Lower leg skin (tissue), 3 donors: Measurements from ENCODE around the gene NFIX.

Experiments
- POLR2A ChIP-seq, 2 donors: fragments of 450-650 bp; IDR thresholded peaks; one replicate each; pipeline ENCODE4 v1.6.1; 2016 to 2017; ENCODE audit warnings: antibody characterized with exemption in 2 of 2, mild to moderate bottlenecking in 1 of 2, moderate library complexity in 1 of 2
- TF ChIP-seq, protein P1 (sequence below), 3 donors: fragments of 450-650 bp; IDR thresholded peaks; one replicate each; pipeline ENCODE4 v1.5.1; 2016; ENCODE audit warnings: antibody characterized with exemption in 3 of 3, mild to moderate bottlenecking in 3 of 3, moderate library complexity in 2 of 3

DNA sequence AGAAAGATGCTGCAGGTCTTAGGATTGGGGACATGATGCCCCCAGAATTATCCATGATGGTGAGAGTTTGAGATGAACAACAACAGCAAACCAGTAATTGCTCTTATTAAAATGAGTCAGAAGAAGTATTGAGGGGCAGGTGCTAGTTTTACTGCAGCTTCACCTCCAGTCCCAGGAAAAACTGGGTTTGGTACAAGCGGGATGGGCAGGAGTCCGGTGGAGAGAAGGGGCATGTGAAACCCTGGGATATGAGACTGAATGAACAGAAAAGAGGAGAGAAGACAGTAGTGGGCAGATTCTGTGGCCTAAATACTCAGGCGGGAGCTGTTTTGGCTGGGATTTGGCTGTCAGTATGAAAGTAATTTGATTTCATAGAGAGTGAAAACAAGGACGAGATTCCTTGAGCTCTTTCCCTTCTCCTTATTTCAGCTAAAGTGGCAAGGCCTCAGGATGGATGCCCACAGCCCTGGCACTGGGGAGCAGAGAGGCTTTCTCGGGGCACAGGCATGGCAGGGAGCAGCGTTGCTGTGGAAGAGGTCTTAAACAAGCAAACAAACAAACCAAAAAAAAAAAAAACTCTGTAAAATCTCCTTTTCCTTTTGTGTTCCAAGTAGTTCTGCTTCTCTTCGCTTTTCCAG is 30.7 kb downstream of the NFIX start:
- TF ChIP-seq, protein P1, sequence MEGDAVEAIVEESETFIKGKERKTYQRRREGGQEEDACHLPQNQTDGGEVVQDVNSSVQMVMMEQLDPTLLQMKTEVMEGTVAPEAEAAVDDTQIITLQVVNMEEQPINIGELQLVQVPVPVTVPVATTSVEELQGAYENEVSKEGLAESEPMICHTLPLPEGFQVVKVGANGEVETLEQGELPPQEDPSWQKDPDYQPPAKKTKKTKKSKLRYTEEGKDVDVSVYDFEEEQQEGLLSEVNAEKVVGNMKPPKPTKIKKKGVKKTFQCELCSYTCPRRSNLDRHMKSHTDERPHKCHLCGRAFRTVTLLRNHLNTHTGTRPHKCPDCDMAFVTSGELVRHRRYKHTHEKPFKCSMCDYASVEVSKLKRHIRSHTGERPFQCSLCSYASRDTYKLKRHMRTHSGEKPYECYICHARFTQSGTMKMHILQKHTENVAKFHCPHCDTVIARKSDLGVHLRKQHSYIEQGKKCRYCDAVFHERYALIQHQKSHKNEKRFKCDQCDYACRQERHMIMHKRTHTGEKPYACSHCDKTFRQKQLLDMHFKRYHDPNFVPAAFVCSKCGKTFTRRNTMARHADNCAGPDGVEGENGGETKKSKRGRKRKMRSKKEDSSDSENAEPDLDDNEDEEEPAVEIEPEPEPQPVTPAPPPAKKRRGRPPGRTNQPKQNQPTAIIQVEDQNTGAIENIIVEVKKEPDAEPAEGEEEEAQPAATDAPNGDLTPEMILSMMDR (IDR thresholded peaks at IDR 0.05) = no peak
- no peak for TF ChIP-seq POLR2A (IDR thresholded peaks at IDR 0.05)
